ENCODE measurements around the gene CDH13. TPM values are rescaled to one million over a fixed set of nuclear protein-coding genes. Genes with fewer than 3 reads are reported as not detected.

The CDH13 gene
- total and polyA plus RNA-seq, 10 of the 15 experiments (the other 5 are each of a cell fraction or from before 2014, with no cell fraction given), result under 0.01 to 0.05 TPM; not detected in 8

DNA sequence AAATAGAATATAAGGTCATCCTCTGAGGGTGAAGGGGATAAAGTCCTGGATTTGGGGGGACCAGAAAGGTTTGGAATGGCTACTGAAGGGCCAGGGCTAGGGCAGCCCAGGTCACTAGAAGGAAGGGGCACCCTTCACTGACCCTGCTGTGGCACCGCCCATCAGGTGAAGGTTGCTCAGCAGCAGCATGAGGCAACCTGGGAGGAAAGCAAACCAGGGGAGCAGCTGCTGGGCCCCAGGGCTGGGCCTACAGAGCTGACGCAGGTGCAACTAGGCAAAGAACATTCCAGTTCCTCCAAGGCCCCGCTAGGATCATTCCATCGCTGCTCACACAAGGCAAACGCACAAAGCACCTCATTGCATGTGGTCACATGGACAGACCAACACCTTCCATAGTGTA, 1177.6 kb downstream of the CDH13 start:
- no peaks in the 10 kb centered on the region for H3K36me3 ChIP-seq (ENCODE audit: control insufficient read depth in 2 of 2, insufficient read depth in 2 of 2, low read length in 1 of 2)
- FAIRE-seq (no peak), DNase-seq (ENCODE audit: low read depth, low spot score) (no peak), ATAC-seq (no peak)
- H3K27ac ChIP-seq (ENCODE audit: control insufficient read depth, insufficient read depth), result no peak overlapping the region
- CTCF ChIA-PET, result no interaction called here
- in situ Hi-C loops (cut with MboI) (no loop called here), intact Hi-C loops (cut with micrococcal nuclease; ENCODE audit: unreplicated experiment) (no loop called here)
- peaks cover 8% of the 10 kb centered on the region; the same call in 1 of the 2 replicates for H3K4me1 ChIP-seq (ENCODE audit: control insufficient read depth, insufficient read depth, low read length)
- POLR2A ChIA-PET, result no interaction called here
- peaks cover 15% of the 10 kb centered on the region for H3K79me2 ChIP-seq (ENCODE audit: control insufficient read depth, insufficient read depth, low read length)
- H3K4me3 ChIP-seq, result no peak overlapping the region
- H3K9me3 ChIP-seq (replicated peaks; ENCODE audit: control insufficient read depth, insufficient read depth, low read length), result no peaks in the 10 kb centered on the region
- no peak overlapping the region for H3K4me2 ChIP-seq (ENCODE audit: control insufficient read depth, insufficient read depth)
- 99% methylated on average over 5 of the region's 5 CpGs for WGBS (ENCODE audit: insufficient coverage, insufficient replicate concordance, low lambda C conversion rate, missing lambda C conversion rate)
- no peaks in the 10 kb centered on the region; a peak in 1 of 4 replicates for H3K27me3 ChIP-seq (replicated peaks in 1 of 2; ENCODE audit: control insufficient read depth in 2 of 2, insufficient read depth in 2 of 2, low read length in 1 of 2)
- H2AFZ ChIP-seq (ENCODE audit: control insufficient read depth, low read depth, low read length), result no peak overlapping the region
- no TSS peak for BruUV-seq (replicated peaks)
- peaks cover 3% of the 10 kb centered on the region; the same call in 1 of the 2 replicates for H4K20me1 ChIP-seq (ENCODE audit: control insufficient read depth, insufficient read depth)
- H3K9ac ChIP-seq (ENCODE audit: control insufficient read depth, insufficient read depth, low read length), result no peak overlapping the region
- TF ChIP-seq LARP7 (IDR thresholded peaks at IDR 0.05), result no peak
- no peak for TF ChIP-seq HDAC6 (IDR thresholded peaks at IDR 0.05; ENCODE audit: unreplicated experiment)
- TF ChIP-seq NFYB (IDR thresholded peaks at IDR 0.05; ENCODE audit: insufficient read depth, low read depth, low read length), result no peak
- no peak for TF ChIP-seq PRDM15 (CRISPR knock-in tag; IDR thresholded peaks at IDR 0.05)
- TF ChIP-seq, protein P1, sequence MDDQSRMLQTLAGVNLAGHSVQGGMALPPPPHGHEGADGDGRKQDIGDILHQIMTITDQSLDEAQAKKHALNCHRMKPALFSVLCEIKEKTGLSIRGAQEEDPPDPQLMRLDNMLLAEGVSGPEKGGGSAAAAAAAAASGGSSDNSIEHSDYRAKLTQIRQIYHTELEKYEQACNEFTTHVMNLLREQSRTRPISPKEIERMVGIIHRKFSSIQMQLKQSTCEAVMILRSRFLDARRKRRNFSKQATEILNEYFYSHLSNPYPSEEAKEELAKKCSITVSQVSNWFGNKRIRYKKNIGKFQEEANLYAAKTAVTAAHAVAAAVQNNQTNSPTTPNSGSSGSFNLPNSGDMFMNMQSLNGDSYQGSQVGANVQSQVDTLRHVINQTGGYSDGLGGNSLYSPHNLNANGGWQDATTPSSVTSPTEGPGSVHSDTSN (IDR thresholded peaks at IDR 0.05; ENCODE audit: insufficient replicate concordance, low read depth, low read length), result no peak
- SMC1A ChIA-PET (ENCODE audit: uncharacterized antibody, unreplicated experiment), result no interaction called here
- RAD21 ChIA-PET (ENCODE audit: unreplicated experiment), result no interaction called here
